Breast epithelium (tissue), 3 donors: ENCODE measurements around the gene NDST4.

Source experiments
- CTCF ChIP-seq, 3 donors: fragments of 450-650 bp; IDR thresholded peaks; one replicate each; pipeline ENCODE4 v1.5.1; 2016 to 2017; ENCODE audit warnings: antibody characterized with exemption in 3 of 3, mild to moderate bottlenecking in 3 of 3, moderate library complexity in 3 of 3
- POLR2AphosphoS5 ChIP-seq, 3 donors: sonication (generic); formaldehyde crosslinking; IDR thresholded peaks; one replicate each; pipeline ENCODE4 v1.6.1; 2017; ENCODE audit warnings: antibody characterized with exemption in 3 of 3

GRCh38 chr4:114883641-114884040 lies 229.8 kb downstream of the NDST4 start:
- TF ChIP-seq POLR2AphosphoS5 (IDR thresholded peaks at IDR 0.05) (no peak), CTCF (IDR thresholded peaks at IDR 0.05) (no peak)
